Tibial artery (tissue), 4 donors: ENCODE results near the gene TIMM50.

ENCODE experiments used
- DNase-seq, 2 donors: peaks; one replicate each; pipeline ENCODE4 v3.0.0-alpha.2; 2019
- H3K27ac ChIP-seq, 2 donors: fragments of 200-600 bp; sonication (generic) in 1 of 2; 1 replicate in 1 of 2; 2 replicates in 1 of 2; pipeline ENCODE4 v1.5.1; 2018 to 2019; ENCODE audit warnings: mild to moderate bottlenecking in 1 of 2
- H3K27me3 ChIP-seq, 2 donors: fragments of 200-600 bp; sonication (generic) in 1 of 2; one replicate each; pipeline versions ENCODE4 v1.5.1 to v1.6.0; 2016 to 2019
- H3K36me3 ChIP-seq, 3 donors: fragments of 200-600 bp; sonication (generic) in 2 of 3; one replicate each; pipeline ENCODE4 v1.5.1; 2016 to 2019; ENCODE audit warnings: mild to moderate bottlenecking in 2 of 3
- H3K4me1 ChIP-seq, 4 donors: fragments of 200-600 bp; sonication (generic) in 2 of 4; 1 replicate in 3 of 4; 2 replicates in 1 of 4; pipeline ENCODE4 v1.5.1; 2016 to 2019
- H3K4me3 ChIP-seq, 2 donors: fragments of 200-600 bp; sonication (generic) in 1 of 2; 1 replicate in 1 of 2; 2 replicates in 1 of 2; pipeline ENCODE4 v1.5.1; 2018 to 2019; ENCODE audit warnings: mild to moderate bottlenecking in 2 of 2
- H3K9me3 ChIP-seq, 3 donors: fragments of 200-600 bp; sonication (generic) in 1 of 3; one replicate each; pipeline ENCODE4 v1.5.1; 2016 to 2019
- CTCF ChIP-seq, 2 experiments: fragments of 200-600 bp in 1 of 2; fragments of 450-650 bp in 1 of 2; IDR thresholded peaks; one replicate each; pipeline ENCODE4 v1.5.1; 2017 to 2019; ENCODE audit warnings: antibody characterized with exemption in 2 of 2, mild to moderate bottlenecking in 1 of 2, moderate library complexity in 1 of 2
- intact Hi-C: fragments of 100-400 bp; cut with DNase I; formaldehyde crosslinking; loops from one replicate; pipeline ENCODE4 v1.15.0; 2023; ENCODE audit warnings: low total_unique reads

TIMM50 gene

GRCh38 chr19:39501340-39501739 is 20.7 kb downstream of the TIMM50 start:
- no peaks in the 10 kb centered on the region for H3K9me3 ChIP-seq
- H3K27ac ChIP-seq: no peak overlapping the region
- H3K4me3 ChIP-seq: no peak overlapping the region
- H3K36me3 ChIP-seq: no peaks in the 10 kb centered on the region
- peaks cover 0 to 25% (median 17%) of the 10 kb centered on the region in 4 donors for H3K4me1 ChIP-seq
- intact Hi-C loops: no loop called here
- DNase-seq: no peak
- peaks cover 0 to 91% of the 10 kb centered on the region in 2 donors for H3K27me3 ChIP-seq
- no peak for TF ChIP-seq CTCF (IDR thresholded peaks at IDR 0.05)

GRCh38 chr19:39502640-39503417 is 22.2 kb downstream of the TIMM50 start:
- intact Hi-C loops: no loop called here
- Histone ChIP-seq H3K9me3 (no peaks in the 10 kb centered on the region), H3K27ac (no peak overlapping the region), H3K36me3 (no peaks in the 10 kb centered on the region), H3K4me1 (peaks cover 0 to 35% (median 20%) of the 10 kb centered on the region in 4 donors), H3K4me3 (no peak overlapping the region), H3K27me3 (peaks cover 3 to 91% of the 10 kb centered on the region in 2 donors)
- no peak for DNase-seq
- TF ChIP-seq CTCF (IDR thresholded peaks at IDR 0.05): peak; percentile 58 to 61

GRCh38 chr19:39506598-39506943 is 25.9 kb downstream of the TIMM50 start:
- Histone ChIP-seq H3K9me3 (no peaks in the 10 kb centered on the region), H3K36me3 (no peaks in the 10 kb centered on the region), H3K4me1 (peaks cover 0 to 19% (median 5%) of the 10 kb centered on the region in 4 donors), H3K27ac (no peak overlapping the region), H3K4me3 (peak overlapping the region; percentile 24 to 45), H3K27me3 (peaks cover 3 to 82% of the 10 kb centered on the region in 2 donors)
- no peak for DNase-seq
- intact Hi-C loops: no loop called here
- TF ChIP-seq CTCF (IDR thresholded peaks at IDR 0.05): no peak

GRCh38 chr19:39506944-39507714 is 26.5 kb downstream of the TIMM50 start:
- Histone ChIP-seq H3K4me3 (peak overlapping the region; percentile 24 to 45), H3K27me3 (peaks cover 3 to 86% of the 10 kb centered on the region in 2 donors), H3K4me1 (peaks cover 0 to 19% (median 5%) of the 10 kb centered on the region in 4 donors), H3K27ac (no peak overlapping the region), H3K9me3 (no peaks in the 10 kb centered on the region), H3K36me3 (no peaks in the 10 kb centered on the region)
- DNase-seq: no peak
- no peak for TF ChIP-seq CTCF (IDR thresholded peaks at IDR 0.05)
- intact Hi-C loops: no loop called here

- H3K4me1 ChIP-seq: peaks cover 0 to 16% (median 5%) of the 10 kb centered on the region in 4 donors
- H3K27me3 ChIP-seq: peaks cover 3 to 86% of the 10 kb centered on the region in 2 donors
- no peak for TF ChIP-seq CTCF (IDR thresholded peaks at IDR 0.05)
- intact Hi-C loops: no loop called here
- peak overlapping the region in 1 of 2 donors; percentile 45 for H3K4me3 ChIP-seq
- no peak overlapping the region for H3K27ac ChIP-seq
- no peaks in the 10 kb centered on the region for H3K9me3 ChIP-seq
- H3K36me3 ChIP-seq: no peaks in the 10 kb centered on the region
- no peak for DNase-seq
Measured at GRCh38 chr19:39507715-39508364, 27.2 kb downstream of the TIMM50 start.
